NOMO-1 (cell line): ENCODE data around the gene FAM72D.
"Not testable (repeated sequence)": the region's sequence is repeated elsewhere in the genome, so short reads cannot be mapped to it uniquely, and the experiment has no call there.

ENCODE experiments used
- DNase-seq, 2 experiments: peaks; one replicate each; lab custom pipeline; 2025; ENCODE audit not compliant: unreplicated experiment in 2 of 2; lab: John Stamatoyannopoulos, UW

Gene FAM72D

DNA sequence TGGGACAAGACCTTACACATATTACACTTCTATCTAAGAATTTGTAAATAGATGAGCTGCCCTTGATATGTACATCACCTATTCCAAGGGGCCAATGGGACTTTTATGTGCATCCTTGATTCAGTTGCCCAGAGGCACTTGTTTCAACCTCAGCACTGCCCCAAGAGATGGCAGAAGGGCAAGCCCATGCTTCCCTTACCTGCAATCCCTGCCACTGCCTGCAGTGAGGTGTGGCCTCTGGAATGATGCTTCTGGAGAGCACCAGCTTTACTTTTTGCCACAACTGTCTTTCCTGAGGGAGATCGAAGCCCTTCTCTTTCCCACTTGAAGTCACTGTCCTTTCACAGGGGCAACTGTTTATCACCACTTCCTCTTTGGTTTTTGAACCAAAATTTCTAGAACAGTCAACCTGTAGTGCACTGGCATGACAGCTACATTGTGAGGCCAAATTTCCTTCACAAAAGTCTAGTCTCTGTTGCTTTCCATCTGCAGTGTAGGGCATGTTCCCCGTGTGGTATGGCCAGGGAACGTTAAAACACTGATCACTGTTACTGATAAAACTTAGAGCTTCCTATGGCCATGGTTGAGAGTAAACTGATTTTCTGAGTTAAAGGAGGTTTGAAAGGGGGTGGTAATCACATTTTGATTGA is 48.6 kb downstream of the FAM72D start:
- not testable (repeated sequence) for DNase-seq

DNA sequence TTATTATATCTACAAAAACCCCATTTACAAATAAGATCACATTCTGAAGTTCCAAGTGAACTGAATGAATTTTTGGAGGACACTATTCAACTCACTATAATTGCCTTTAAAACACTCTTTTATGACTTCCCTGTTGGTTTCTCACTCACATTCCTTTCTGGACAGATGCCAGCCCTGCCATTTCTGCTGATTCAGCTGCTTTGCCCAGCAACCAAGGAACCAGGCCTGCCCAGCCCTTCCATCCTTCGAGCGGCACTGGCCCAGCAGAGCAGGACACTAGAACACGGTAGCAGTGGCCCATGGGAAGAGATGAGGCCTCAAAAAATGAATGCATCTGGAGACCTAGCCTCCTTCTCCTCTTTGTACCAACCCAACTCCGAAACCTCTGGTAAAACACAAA is 50.5 kb downstream of the FAM72D start:
- not testable (repeated sequence) for DNase-seq

DNA sequence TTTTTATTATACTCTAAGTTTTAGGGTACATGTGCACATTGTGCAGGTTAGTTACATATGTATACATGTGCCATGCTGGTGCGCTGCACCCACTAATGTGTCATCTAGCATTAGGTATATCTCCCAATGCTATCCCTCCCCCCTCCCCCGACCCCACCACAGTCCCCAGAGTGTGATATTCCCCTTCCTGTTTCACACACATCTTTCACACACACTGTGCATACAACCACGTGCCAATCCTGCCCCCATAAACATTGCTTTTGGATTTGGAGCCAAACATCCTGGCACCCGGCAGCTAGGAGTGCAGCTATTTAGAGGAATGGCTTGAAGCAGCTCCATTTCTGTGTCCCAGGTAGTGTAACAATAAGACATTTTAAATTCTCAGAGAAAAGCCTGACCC is 51.4 kb downstream of the FAM72D start:
- not testable (repeated sequence) for DNase-seq

DNA sequence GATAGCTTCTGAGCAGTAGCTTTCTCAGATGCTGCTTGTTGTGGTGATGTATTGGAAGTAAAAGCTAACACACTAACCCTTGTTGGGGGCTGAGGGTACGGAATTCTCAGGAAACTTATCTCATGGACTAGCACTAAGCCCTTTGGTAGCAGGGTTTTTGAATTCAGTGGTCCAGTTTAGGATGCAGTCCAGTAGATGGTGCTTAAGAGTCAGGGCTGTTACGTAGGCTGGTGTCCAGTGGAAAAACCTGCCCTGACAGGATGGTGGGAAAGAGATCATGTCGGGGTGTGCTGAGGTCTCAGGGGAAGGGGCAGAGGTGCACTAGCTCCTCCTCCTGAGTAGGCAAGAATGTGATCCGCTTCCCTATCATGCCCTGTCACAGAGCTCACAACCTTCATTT is 59.6 kb downstream of the FAM72D start:
- DNase-seq, result not testable (repeated sequence)

DNA sequence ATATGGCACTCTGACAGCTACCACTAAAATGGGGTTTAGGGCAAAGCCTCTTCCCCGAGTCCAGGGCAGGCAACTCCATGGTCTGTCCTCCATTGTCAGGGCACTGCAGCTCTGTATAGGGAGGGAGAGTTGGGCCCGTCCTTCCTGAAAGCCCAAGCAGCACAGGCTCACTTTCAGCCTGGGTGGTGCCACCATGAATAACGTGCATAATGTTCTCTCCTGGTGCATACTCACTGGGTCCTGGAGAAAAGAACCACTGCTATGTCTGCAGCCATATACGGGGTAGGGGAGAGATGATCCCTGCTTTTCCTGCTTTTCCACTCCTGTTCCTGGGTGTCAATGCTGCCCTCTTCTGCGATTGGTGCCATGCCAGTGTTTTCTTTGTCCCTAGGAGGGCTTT is 60.1 kb downstream of the FAM72D start:
- DNase-seq, result not testable (repeated sequence)

DNA sequence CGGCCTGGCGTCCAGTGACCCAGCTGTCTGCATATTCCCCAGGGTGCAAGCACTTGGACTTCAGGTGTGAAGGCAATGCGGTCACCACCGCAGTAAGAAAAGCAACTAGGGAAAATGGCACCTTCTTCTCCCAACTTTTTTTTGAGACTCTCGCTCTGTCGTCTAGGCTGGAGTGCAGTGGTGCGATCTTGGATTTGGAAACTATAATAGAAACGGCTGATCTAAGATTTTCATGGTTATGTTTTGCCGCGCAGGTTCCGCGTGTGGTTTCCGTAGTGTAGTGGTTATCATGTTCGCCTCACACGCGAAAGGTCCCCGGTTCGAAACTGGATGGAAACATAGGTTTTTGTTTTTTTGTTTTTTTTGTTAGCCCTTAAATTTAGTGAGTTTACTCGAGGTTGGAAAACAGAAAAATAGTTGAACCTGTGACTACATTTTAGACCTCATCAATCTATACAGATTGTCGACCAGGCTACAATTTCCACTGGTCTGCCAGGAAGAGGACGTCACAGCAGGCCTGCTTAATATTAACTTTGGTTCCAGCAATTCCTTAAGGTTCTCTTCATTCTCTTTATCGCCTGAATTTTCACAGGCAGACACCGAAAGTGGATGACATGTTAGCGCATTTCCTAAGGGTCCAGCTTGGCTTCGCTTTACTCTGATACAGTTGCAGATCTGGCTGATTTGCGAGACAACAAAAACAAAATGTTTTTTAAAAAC is 61.3 kb downstream of the FAM72D start:
- DNase-seq, result not testable (repeated sequence)

DNA sequence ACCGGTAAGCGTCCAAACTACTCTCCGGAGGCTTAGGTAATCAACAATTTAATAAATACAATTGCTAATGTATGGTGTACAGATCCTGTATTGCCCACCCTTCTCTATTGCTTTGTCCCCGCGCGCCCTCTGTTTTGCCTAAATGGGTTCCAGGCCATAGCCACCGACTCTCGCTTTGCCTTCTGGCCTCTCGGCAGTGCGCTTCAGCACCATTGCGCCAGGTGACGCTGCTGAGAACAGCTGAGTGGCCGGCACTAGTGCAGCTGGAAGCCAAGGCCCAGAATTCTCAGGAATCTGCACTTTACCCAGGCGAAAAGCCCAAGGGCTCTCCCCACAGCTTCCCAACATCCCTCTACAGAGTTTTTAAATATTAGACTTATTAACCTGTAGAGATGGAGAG is 61.9 kb downstream of the FAM72D start:
- not testable (repeated sequence) for DNase-seq

DNA sequence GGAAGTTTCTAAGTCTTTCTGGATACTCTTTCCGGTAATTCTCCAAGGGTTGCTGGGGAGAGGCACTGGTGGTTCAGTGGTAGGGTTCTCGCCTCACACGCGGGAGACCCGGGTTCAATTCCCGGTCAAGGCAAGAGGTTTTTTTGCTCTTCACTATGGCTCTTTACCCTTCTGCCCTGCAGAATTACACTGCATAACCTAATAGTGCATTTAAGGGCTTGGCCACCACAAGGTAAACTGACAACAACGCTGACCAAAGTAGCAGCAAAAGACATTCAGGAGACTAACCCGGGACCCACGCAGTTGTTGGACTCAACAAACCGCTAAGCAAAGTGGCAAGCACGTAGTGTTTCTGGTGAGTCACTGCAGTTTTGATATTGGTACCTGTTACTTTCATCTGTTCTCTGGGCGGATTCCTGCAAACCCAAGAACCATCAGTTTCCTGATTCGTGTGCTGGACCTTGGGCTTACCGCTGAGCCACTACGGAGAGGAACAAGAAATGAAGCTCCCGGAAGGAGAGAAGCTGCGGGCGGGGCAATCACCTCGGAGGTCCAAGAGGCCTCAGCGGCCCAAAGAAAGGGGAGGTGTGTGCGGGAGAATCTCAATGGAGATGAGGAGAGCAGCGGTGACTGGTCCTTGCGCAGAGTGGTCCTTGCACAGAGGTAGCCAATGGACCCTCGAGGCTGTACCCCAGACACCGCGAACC is 65.4 kb downstream of the FAM72D start:
- DNase-seq, result not testable (repeated sequence)
